GM21786 (cell line): Measurements from ENCODE around the gene TMEM120A.

Source experiments
- ATAC-seq: cut with Tn5 transposase; IDR thresholded peaks from one replicate; pipeline ENCODE4 v1.9.1; 2021; ENCODE audit not compliant: unreplicated experiment

TMEM120A gene

GRCh38 chr7:75981453-75982305 lies 12.7 kb downstream of the TMEM120A start:
- no peak for ATAC-seq

- no peak for ATAC-seq
These were observed 13.3 kb downstream of the TMEM120A start for GRCh38 chr7:75981203-75981452.

- ATAC-seq, result no peak
These were observed 13.8 kb downstream of the TMEM120A start for GRCh38 chr7:75980430-75981202.

GRCh38 chr7:75979759-75980429 lies 14.5 kb downstream of the TMEM120A start:
- no peak for ATAC-seq

- no peak for ATAC-seq
These were observed 16.7 kb downstream of the TMEM120A start for GRCh38 chr7:75977743-75978142.

- ATAC-seq, result no peak
These were observed 22.2 kb downstream of the TMEM120A start for GRCh38 chr7:75971961-75972763.

- no peak for ATAC-seq
These were observed 23.0 kb downstream of the TMEM120A start for GRCh38 chr7:75971309-75971960.

- no peak for ATAC-seq
These were observed 24.5 kb downstream of the TMEM120A start for GRCh38 chr7:75969704-75970498.

- no peak for ATAC-seq
These were observed 25.2 kb downstream of the TMEM120A start for GRCh38 chr7:75969182-75969581.

- no peak for ATAC-seq
These were observed 25.8 kb downstream of the TMEM120A start for GRCh38 chr7:75968561-75969001.

- no peak for ATAC-seq
These were observed 26.4 kb downstream of the TMEM120A start for GRCh38 chr7:75968012-75968411.

GRCh38 chr7:75967487-75967997 lies 26.9 kb downstream of the TMEM120A start:
- no peak for ATAC-seq

- ATAC-seq, result no peak
These were observed 27.3 kb downstream of the TMEM120A start for GRCh38 chr7:75967055-75967454.

- ATAC-seq, result no peak
These were observed 28.0 kb downstream of the TMEM120A start for GRCh38 chr7:75966190-75966961.

- ATAC-seq, result no peak
These were observed 28.8 kb downstream of the TMEM120A start for GRCh38 chr7:75965617-75966016.

GRCh38 chr7:75963381-75963995 lies 30.9 kb downstream of the TMEM120A start:
- ATAC-seq, result no peak

GRCh38 chr7:75962607-75963380 lies 31.6 kb downstream of the TMEM120A start:
- ATAC-seq, result no peak
